Measurements from ENCODE around the gene CNTN2. TPM values are rescaled to one million over a fixed set of nuclear protein-coding genes. Genes with fewer than 3 reads are reported as not detected.

CNTN2 gene
- total RNA-seq, 1 donor from 2014 or later = not detected

GRCh38 chr1:205107327-205107726 lies 64.3 kb downstream of the CNTN2 start:
- Histone ChIP-seq H3K4me3 (ENCODE audit: low read depth, low read length) (no peak overlapping the region), H3K27me3 (ENCODE audit: control insufficient read depth, insufficient read depth, low read length) (no peaks in the 10 kb centered on the region), H3K36me3 (ENCODE audit: control insufficient read depth, insufficient read depth, low read length) (peaks cover 4% of the 10 kb centered on the region)
- TF ChIP-seq CTCF (IDR thresholded peaks at IDR 0.05; ENCODE audit: insufficient read depth, low read length, poor library complexity, severe bottlenecking) = no peak
- no peak for DNase-seq (ENCODE audit: low read depth)

DNA sequence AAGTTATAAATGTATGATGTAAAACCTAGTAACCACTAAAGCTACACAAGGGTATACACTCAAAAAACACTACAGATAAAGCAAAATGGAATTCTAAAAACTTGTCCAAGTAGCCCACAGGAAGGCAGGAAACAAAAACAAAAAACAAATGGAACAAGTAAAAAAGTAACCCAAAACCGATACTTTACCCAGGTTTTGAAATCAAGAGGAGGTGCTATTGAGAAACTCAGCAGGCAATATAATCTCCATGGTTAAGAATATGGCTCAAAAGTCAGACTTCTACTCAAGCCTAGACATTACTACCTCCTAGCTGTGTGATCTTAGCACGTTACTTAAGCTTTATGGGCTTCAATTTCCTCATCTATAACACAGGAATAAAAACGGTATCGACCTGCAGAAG lies 65.5 kb downstream of the CNTN2 start:
- Histone ChIP-seq H3K36me3 (ENCODE audit: control insufficient read depth, insufficient read depth, low read length) (peaks cover 4% of the 10 kb centered on the region), H3K27me3 (ENCODE audit: control insufficient read depth, insufficient read depth, low read length) (no peaks in the 10 kb centered on the region), H3K4me3 (ENCODE audit: low read depth, low read length) (no peak overlapping the region)
- no peak for DNase-seq (ENCODE audit: low read depth)
- TF ChIP-seq CTCF (IDR thresholded peaks at IDR 0.05; ENCODE audit: insufficient read depth, low read length, poor library complexity, severe bottlenecking) = no peak

DNA sequence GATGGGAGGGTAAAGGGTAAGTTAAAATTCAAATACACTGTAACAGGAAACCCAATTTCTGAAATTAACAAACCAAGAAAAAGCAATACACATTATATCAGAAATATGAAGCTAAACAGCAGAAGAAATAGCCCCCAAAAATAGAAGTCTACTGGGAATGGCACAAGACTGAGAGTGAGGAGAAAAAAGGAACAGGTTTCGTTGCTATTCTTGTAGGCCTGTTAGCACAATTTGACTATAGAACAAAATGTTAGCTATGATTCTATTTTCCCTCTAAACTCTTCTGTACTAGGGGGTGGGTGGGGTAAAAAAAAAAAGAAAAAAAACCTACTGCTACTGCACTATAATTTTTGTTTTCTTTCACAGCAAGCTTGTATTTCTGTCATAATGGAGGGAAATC lies 66.3 kb downstream of the CNTN2 start:
- H3K27me3 ChIP-seq (ENCODE audit: control insufficient read depth, insufficient read depth, low read length) = no peaks in the 10 kb centered on the region
- H3K36me3 ChIP-seq (ENCODE audit: control insufficient read depth, insufficient read depth, low read length) = peaks cover 4% of the 10 kb centered on the region
- TF ChIP-seq CTCF (IDR thresholded peaks at IDR 0.05; ENCODE audit: insufficient read depth, low read length, poor library complexity, severe bottlenecking) = no peak
- DNase-seq (ENCODE audit: low read depth) = no peak
- no peak overlapping the region for H3K4me3 ChIP-seq (ENCODE audit: low read depth, low read length)

GRCh38 chr1:205109711-205110110 lies 66.7 kb downstream of the CNTN2 start:
- TF ChIP-seq CTCF (IDR thresholded peaks at IDR 0.05; ENCODE audit: insufficient read depth, low read length, poor library complexity, severe bottlenecking) = no peak
- peaks cover 4% of the 10 kb centered on the region for H3K36me3 ChIP-seq (ENCODE audit: control insufficient read depth, insufficient read depth, low read length)
- H3K27me3 ChIP-seq (ENCODE audit: control insufficient read depth, insufficient read depth, low read length) = no peaks in the 10 kb centered on the region
- DNase-seq (ENCODE audit: low read depth) = no peak
- no peak overlapping the region for H3K4me3 ChIP-seq (ENCODE audit: low read depth, low read length)

- Histone ChIP-seq H3K4me3 (ENCODE audit: low read depth, low read length) (no peak overlapping the region), H3K27me3 (ENCODE audit: control insufficient read depth, insufficient read depth, low read length) (no peaks in the 10 kb centered on the region), H3K36me3 (ENCODE audit: control insufficient read depth, insufficient read depth, low read length) (no peaks in the 10 kb centered on the region)
- no peak for DNase-seq (ENCODE audit: low read depth)
- TF ChIP-seq CTCF (IDR thresholded peaks at IDR 0.05; ENCODE audit: insufficient read depth, low read length, poor library complexity, severe bottlenecking) = no peak
Observed at GRCh38 chr1:205111354-205111753, 68.3 kb downstream of the CNTN2 start.

DNA sequence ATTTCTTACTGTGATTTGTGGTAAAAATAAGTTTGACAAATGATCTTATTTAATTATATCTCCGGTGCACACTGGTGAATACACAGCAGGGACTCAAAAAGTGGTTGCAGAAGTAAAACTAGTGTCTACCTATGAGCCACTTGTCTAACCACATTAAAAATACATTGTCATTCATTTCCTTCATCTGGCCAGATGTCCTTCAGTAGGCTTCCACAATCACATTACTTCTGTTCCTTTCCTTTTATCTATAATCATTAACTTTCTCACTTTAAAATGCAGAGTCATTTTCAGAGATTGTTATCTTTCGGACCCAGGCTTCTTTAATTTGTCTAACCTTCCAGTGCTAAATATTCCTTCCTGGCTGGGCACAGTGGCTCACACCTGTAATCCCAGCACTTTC lies 75.7 kb downstream of the CNTN2 start:
- Histone ChIP-seq H3K36me3 (ENCODE audit: control insufficient read depth, insufficient read depth, low read length) (no peaks in the 10 kb centered on the region), H3K4me3 (ENCODE audit: low read depth, low read length) (no peak overlapping the region), H3K27me3 (ENCODE audit: control insufficient read depth, insufficient read depth, low read length) (no peaks in the 10 kb centered on the region)
- no peak for DNase-seq (ENCODE audit: low read depth)
- no peak for TF ChIP-seq CTCF (IDR thresholded peaks at IDR 0.05; ENCODE audit: insufficient read depth, low read length, poor library complexity, severe bottlenecking)
